ENCODE results near the gene KCNIP4. TPM values are rescaled to one million over a fixed set of nuclear protein-coding genes. Genes with fewer than 3 reads are reported as not detected.

Gene KCNIP4
- total and polyA plus RNA-seq, 7 donors: 0.03 TPM; not detected in 6

DNA sequence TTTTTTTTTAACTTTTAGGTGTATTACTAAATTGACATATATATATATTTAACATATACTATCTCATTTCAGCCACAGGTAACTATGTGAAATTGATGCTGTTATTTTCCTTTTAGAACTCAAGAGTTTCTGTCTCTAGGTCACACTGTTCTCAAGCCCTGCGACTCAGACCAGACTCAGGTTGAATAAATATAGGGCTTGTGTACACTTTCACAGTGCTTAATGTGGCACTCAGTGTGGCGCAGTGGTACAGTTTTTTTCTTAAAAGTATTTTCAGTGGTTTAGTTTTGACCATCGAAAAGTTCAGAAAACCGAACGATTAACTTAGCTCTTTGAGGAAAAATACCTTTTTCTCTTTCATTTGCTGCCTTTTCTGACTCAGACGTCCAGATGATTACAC, 1223.7 kb downstream of the KCNIP4 start:
- Histone ChIP-seq H3K9me3 (no peaks in the 10 kb centered on the region), H3K27me3 (ENCODE audit: insufficient read depth in 3 of 3, low read length in 2 of 3) (no peaks in the 10 kb centered on the region), H3K36me3 (ENCODE audit: insufficient read depth in 1 of 2, low read depth in 1 of 2) (peaks cover under 1 to 93% of the 10 kb centered on the region in 2 donors), H3K4me1 (no peaks in the 10 kb centered on the region), H3K27ac (no peak overlapping the region), H3K4me3 (no peak overlapping the region)
- intact Hi-C loops (cut with DNase I): no loop called here
- WGBS, 3 donors: 64 to 96% (median 78%) methylated on average over 6 of the region's 6 CpGs
- ATAC-seq: no peak
- TF ChIP-seq, protein P1, sequence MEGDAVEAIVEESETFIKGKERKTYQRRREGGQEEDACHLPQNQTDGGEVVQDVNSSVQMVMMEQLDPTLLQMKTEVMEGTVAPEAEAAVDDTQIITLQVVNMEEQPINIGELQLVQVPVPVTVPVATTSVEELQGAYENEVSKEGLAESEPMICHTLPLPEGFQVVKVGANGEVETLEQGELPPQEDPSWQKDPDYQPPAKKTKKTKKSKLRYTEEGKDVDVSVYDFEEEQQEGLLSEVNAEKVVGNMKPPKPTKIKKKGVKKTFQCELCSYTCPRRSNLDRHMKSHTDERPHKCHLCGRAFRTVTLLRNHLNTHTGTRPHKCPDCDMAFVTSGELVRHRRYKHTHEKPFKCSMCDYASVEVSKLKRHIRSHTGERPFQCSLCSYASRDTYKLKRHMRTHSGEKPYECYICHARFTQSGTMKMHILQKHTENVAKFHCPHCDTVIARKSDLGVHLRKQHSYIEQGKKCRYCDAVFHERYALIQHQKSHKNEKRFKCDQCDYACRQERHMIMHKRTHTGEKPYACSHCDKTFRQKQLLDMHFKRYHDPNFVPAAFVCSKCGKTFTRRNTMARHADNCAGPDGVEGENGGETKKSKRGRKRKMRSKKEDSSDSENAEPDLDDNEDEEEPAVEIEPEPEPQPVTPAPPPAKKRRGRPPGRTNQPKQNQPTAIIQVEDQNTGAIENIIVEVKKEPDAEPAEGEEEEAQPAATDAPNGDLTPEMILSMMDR (IDR thresholded peaks at IDR 0.05): no peak
- no peak for DNase-seq

DNA sequence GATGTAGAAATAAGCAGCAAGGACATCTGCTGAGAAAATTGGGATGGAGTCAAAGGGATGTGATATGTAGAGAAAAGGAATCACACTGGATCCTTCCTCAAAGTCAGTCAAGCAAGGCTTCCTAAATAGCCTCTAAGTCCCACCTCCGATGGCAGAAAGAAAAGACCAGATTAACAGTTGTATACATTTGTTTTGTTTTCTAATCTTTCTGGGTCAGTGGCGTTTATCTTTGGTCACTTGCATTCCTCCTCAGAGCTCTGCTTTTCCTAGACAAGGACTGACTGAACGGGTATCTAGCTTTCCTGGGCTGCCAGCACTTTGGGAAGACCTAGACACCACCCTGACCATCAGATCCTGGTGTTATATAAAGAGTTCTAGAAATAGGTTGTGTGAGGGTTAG, 1225.1 kb downstream of the KCNIP4 start:
- ATAC-seq (no peak), DNase-seq (no peak)
- Histone ChIP-seq H3K4me3 (no peak overlapping the region), H3K9me3 (no peaks in the 10 kb centered on the region), H3K27me3 (ENCODE audit: insufficient read depth in 3 of 3, low read length in 2 of 3) (no peaks in the 10 kb centered on the region), H3K27ac (no peak overlapping the region), H3K36me3 (ENCODE audit: insufficient read depth in 1 of 2, low read depth in 1 of 2) (peaks cover 0 to 88% of the 10 kb centered on the region in 2 donors), H3K4me1 (no peaks in the 10 kb centered on the region)
- intact Hi-C loops (cut with DNase I): no loop called here
- WGBS, 3 donors: 93 to 95% (median 95%) methylated on average over 3 of the region's 3 CpGs
- TF ChIP-seq, protein P1 (IDR thresholded peaks at IDR 0.05): no peak

DNA sequence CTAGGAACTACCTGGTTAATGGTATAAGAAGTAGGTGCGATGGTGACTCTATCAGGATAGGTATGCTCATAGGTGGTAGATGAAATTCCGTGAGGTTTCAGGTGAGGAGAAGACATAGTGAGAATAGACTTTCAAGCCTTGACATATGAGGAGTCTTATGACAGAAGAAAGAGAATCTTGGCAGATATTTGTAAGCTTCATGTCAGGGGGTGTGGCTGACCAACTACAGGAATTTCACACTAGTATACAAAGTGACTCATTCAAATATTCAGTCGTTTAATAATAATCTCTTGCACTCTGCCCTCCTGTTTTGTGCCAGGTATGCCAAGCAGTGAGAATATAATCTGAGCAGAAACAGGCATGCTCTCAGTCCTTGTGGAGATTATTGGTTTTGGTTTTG, 1225.6 kb downstream of the KCNIP4 start:
- intact Hi-C loops (cut with DNase I): no loop called here
- Histone ChIP-seq H3K27ac (no peak overlapping the region), H3K36me3 (ENCODE audit: insufficient read depth in 1 of 2, low read depth in 1 of 2) (peaks cover 0 to 87% of the 10 kb centered on the region in 2 donors), H3K4me1 (no peaks in the 10 kb centered on the region), H3K27me3 (ENCODE audit: insufficient read depth in 3 of 3, low read length in 2 of 3) (no peaks in the 10 kb centered on the region), H3K4me3 (no peak overlapping the region), H3K9me3 (no peaks in the 10 kb centered on the region)
- WGBS, 3 donors: 41 to 77% (median 64%) methylated on average over 3 of the region's 3 CpGs
- TF ChIP-seq, protein P1 (IDR thresholded peaks at IDR 0.05): no peak
- ATAC-seq (no peak), DNase-seq (no peak)

DNA sequence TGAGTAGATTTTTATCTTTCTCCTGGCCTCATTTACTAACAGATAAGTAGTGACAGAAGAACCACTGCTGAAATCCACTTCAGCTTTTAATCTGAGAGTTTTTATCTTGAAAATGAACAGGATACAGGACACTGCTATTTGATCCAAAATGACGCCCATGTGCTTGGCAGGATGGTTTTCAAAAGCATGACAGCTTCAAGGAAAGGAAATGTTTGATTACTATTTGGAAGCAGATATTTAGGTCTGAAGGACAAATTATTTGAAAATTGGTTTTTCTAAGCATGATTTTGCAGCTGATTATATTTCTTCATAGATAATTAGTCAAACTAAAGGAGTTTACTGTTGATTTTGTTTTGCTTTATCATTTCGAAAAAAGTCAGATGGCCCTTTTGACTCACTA, 1237.2 kb downstream of the KCNIP4 start:
- no peak overlapping the region for H3K4me3 ChIP-seq
- WGBS, 3 donors: 90 to 94% (median 92%) methylated on average over 2 of the region's 2 CpGs
- H3K27ac ChIP-seq: no peak overlapping the region
- ATAC-seq: no peak
- no peaks in the 10 kb centered on the region for H3K9me3 ChIP-seq
- no peak for DNase-seq
- TF ChIP-seq, protein P1 (IDR thresholded peaks at IDR 0.05): no peak
- intact Hi-C loops (cut with DNase I): no loop called here
- peaks cover 2 to 91% of the 10 kb centered on the region in 2 donors for H3K36me3 ChIP-seq (ENCODE audit: insufficient read depth in 1 of 2, low read depth in 1 of 2)
- no peaks in the 10 kb centered on the region for H3K4me1 ChIP-seq
- H3K27me3 ChIP-seq (ENCODE audit: insufficient read depth in 3 of 3, low read length in 2 of 3): no peaks in the 10 kb centered on the region

All from psoas muscle (tissue), 8 donors.